NCI-H446 treated with DMSO at 0.1 percent for 48 hours (cell line): ENCODE data around the gene FCGR3A.
"Not testable (repeated sequence)": the region's sequence is repeated elsewhere in the genome, so short reads cannot be mapped to it uniquely, and the experiment has no call there.

Source experiments
- DNase-seq: peaks from one replicate; lab custom pipeline; 2025; lab: John Stamatoyannopoulos, UW

Gene FCGR3A

GRCh38 chr1:161556990-161557389, 7.4 kb upstream of the FCGR3A start:
- DNase-seq = not testable (repeated sequence)

GRCh38 chr1:161556143-161556542, 6.5 kb upstream of the FCGR3A start:
- DNase-seq = not testable (repeated sequence)

- not testable (repeated sequence) for DNase-seq
These were observed 5.3 kb upstream of the FCGR3A start for GRCh38 chr1:161554815-161555417.

GRCh38 chr1:161554340-161554739, 4.7 kb upstream of the FCGR3A start:
- DNase-seq = not testable (repeated sequence)

GRCh38 chr1:161553631-161554030, 4.0 kb upstream of the FCGR3A start:
- not testable (repeated sequence) for DNase-seq

- DNase-seq = not testable (repeated sequence)
These were observed 1.3 kb upstream of the FCGR3A start for GRCh38 chr1:161550942-161551341.

- not testable (repeated sequence) for DNase-seq
These were observed 740 bp downstream of the FCGR3A start for GRCh38 chr1:161548749-161549406.

GRCh38 chr1:161547995-161548741, 1.4 kb downstream of the FCGR3A start:
- DNase-seq = not testable (repeated sequence)

GRCh38 chr1:161545005-161545731, 4.5 kb downstream of the FCGR3A start:
- not testable (repeated sequence) for DNase-seq

GRCh38 chr1:161543125-161543524, 6.5 kb downstream of the FCGR3A start:
- DNase-seq = not testable (repeated sequence)

GRCh38 chr1:161542091-161542559, 7.5 kb downstream of the FCGR3A start:
- DNase-seq = not testable (repeated sequence)

- not testable (repeated sequence) for DNase-seq
These were observed 9.1 kb downstream of the FCGR3A start for GRCh38 chr1:161540570-161540960.

- DNase-seq = peak; percentile 73
These were observed 9.7 kb downstream of the FCGR3A start for GRCh38 chr1:161539731-161540569.

GRCh38 chr1:161538925-161539479, 10.6 kb downstream of the FCGR3A start:
- not testable (repeated sequence) for DNase-seq

- DNase-seq = not testable (repeated sequence)
These were observed 12.4 kb downstream of the FCGR3A start for GRCh38 chr1:161537068-161537669.

GRCh38 chr1:161532644-161533567, 16.7 kb downstream of the FCGR3A start:
- DNase-seq = not testable (repeated sequence)

GRCh38 chr1:161531986-161532643, 17.5 kb downstream of the FCGR3A start:
- DNase-seq = no peak
